Testis (tissue), 3 donors: ENCODE data around the gene DNASE1. TPM values are rescaled to one million over a fixed set of nuclear protein-coding genes. Genes with fewer than 3 reads are reported as not detected.
"Not testable (repeated sequence)": the region's sequence is repeated elsewhere in the genome, so short reads cannot be mapped to it uniquely, and the experiment has no call there.

ENCODE experiments used
- DNase-seq: peaks from one replicate; pipeline ENCODE4 v3.0.0-alpha.2; 2019
- H3K27ac ChIP-seq, 2 donors: fragments of 200-600 bp; sonication (generic); one replicate each; pipeline ENCODE4 v1.5.1; 2019
- H3K27me3 ChIP-seq: fragments of 200-600 bp; sonication (generic); one replicate; pipeline ENCODE4 v1.5.1; 2019
- H3K36me3 ChIP-seq: fragments of 200-600 bp; sonication (generic); one replicate; pipeline ENCODE4 v1.5.1; 2017; ENCODE audit warnings: low read depth; ENCODE audit errors: missing control alignments
- H3K4me1 ChIP-seq: fragments of 200-600 bp; sonication (generic); one replicate; pipeline ENCODE4 v1.5.1; 2019
- H3K4me3 ChIP-seq, 2 donors: fragments of 200-600 bp; sonication (generic); one replicate each; pipeline ENCODE4 v1.5.1; 2017 to 2019
- H3K9me3 ChIP-seq: fragments of 200-600 bp; sonication (generic); one replicate; pipeline ENCODE4 v1.5.1; 2017
- CTCF ChIP-seq, 3 experiments: fragments of 450-650 bp in 2 of 3; fragments of 200-600 bp in 1 of 3; sonication (generic) in 1 of 3; IDR thresholded peaks; one replicate each; pipeline ENCODE4 v1.5.1; 2016 to 2019; ENCODE audit warnings: antibody characterized with exemption in 3 of 3, mild to moderate bottlenecking in 2 of 3, moderate library complexity in 1 of 3
- POLR2A ChIP-seq: fragments of 450-650 bp; IDR thresholded peaks from one replicate; pipeline ENCODE4 v1.6.1; 2017; ENCODE audit warnings: antibody characterized with exemption, mild to moderate bottlenecking, moderate library complexity
- WGBS, 2 donors: methylation state at CpG; one replicate each; pipeline ENCODE4 v1.1.5; 2018; 5-methylcytosine and 5-hydroxymethylcytosine counted together
- intact Hi-C: fragments of 100-400 bp; cut with DNase I; formaldehyde crosslinking; loops from one replicate; pipeline ENCODE4 v1.15.1; 2023; ENCODE audit warnings: low total_unique reads
- polyA plus RNA-seq: library from polyadenylated mRNA; stranded (reverse); fragments of 350-450 nt; fragmentation: Illumina TruSeq; extraction: RNeasy Lipid Tissue Mini Kit (QIAGEN cat#74804); gene quantifications from one replicate; pipeline ENCODE4 v1.2.3, GENCODE V29; 2014; ENCODE audit warnings: low read depth, low replicate concordance; ENCODE audit not compliant: insufficient read depth
- total RNA-seq, 2 donors: library from RNA; depleted of rRNA; stranded (reverse); fragments of >200 nt; gene quantifications; one replicate each; pipeline ENCODE4 v1.2.3, GENCODE V29; 2016

The DNASE1 gene
- total and polyA plus RNA-seq, 3 donors from 2014 or later = 25.9 to 54.5 (median 54.0) TPM

GRCh38 chr16:3651461-3652372 is 2.8 kb upstream of the DNASE1 start:
- no peak for DNase-seq
- no peaks in the 10 kb centered on the region for H3K4me1 ChIP-seq
- 80 to 82% methylated on average over 12 to 18 of the region's 18 CpGs for WGBS, 2 donors

GRCh38 chr16:3652373-3653195 is 1.9 kb upstream of the DNASE1 start:
- Histone ChIP-seq H3K27me3 (no peaks in the 10 kb centered on the region), H3K4me1 (no peaks in the 10 kb centered on the region), H3K27ac (no peak overlapping the region), H3K9me3 (no peaks in the 10 kb centered on the region), H3K4me3 (no peak overlapping the region), H3K36me3 (no peaks in the 10 kb centered on the region)
- TF ChIP-seq CTCF (IDR thresholded peaks at IDR 0.05) = no peak
- TF ChIP-seq POLR2A = no peak
- intact Hi-C loops = no loop called here
- 68 to 74% methylated on average over 14 of the region's 14 CpGs for WGBS, 2 donors
- DNase-seq = no peak

More at GRCh38 chr16:3651461-3652372, 2.8 kb upstream of the DNASE1 start:
- Histone ChIP-seq H3K4me3 (no peak overlapping the region), H3K27ac (no peak overlapping the region), H3K27me3 (no peaks in the 10 kb centered on the region), H3K9me3 (no peaks in the 10 kb centered on the region), H3K36me3 (no peaks in the 10 kb centered on the region)
- intact Hi-C loops = no loop called here
- TF ChIP-seq CTCF (IDR thresholded peaks at IDR 0.05) = no peak
- TF ChIP-seq POLR2A = no peak

GRCh38 chr16:3655030-3655395 is 522 bp downstream of the DNASE1 start:
- H3K27me3 ChIP-seq = no peaks in the 10 kb centered on the region
- intact Hi-C loops = no loop called here
- DNase-seq = no peak
- no peaks in the 10 kb centered on the region for H3K9me3 ChIP-seq
- 63 to 76% methylated on average over 4 to 12 of the region's 12 CpGs for WGBS, 2 donors
- no peaks in the 10 kb centered on the region for H3K36me3 ChIP-seq
- H3K27ac ChIP-seq = no peak overlapping the region
- H3K4me1 ChIP-seq = no peaks in the 10 kb centered on the region
- no peak overlapping the region for H3K4me3 ChIP-seq
- TF ChIP-seq CTCF (IDR thresholded peaks at IDR 0.05) (no peak), POLR2A (no peak)

GRCh38 chr16:3655396-3656159 is 1.1 kb downstream of the DNASE1 start:
- Histone ChIP-seq H3K4me3 (no peak overlapping the region), H3K36me3 (no peaks in the 10 kb centered on the region), H3K27me3 (no peaks in the 10 kb centered on the region), H3K4me1 (no peaks in the 10 kb centered on the region), H3K27ac (no peak overlapping the region), H3K9me3 (no peaks in the 10 kb centered on the region)
- DNase-seq = no peak
- TF ChIP-seq CTCF (IDR thresholded peaks at IDR 0.05) = no peak
- no peak for TF ChIP-seq POLR2A
- 81 to 92% methylated on average over 2 to 20 of the region's 21 CpGs for WGBS, 2 donors
- intact Hi-C loops = no loop called here

- WGBS, 2 donors = 80% methylated on average over 5 of the region's 10 CpGs; no CpG with 5 or more reads in 1 of the 2 donors
- H3K4me3 ChIP-seq, DNase-seq, H3K9me3 ChIP-seq, H3K27me3 ChIP-seq, H3K27ac ChIP-seq, H3K4me1 ChIP-seq, intact Hi-C loops, H3K36me3 ChIP-seq: not testable (repeated sequence)
These were observed 1.6 kb downstream of the DNASE1 start for GRCh38 chr16:3656160-3656490.
